ENCODE measurements around the gene ZNF432. TPM values are rescaled to one million over a fixed set of nuclear protein-coding genes. Genes with fewer than 3 reads are reported as not detected.
"Not testable (repeated sequence)": the region's sequence is repeated elsewhere in the genome, so short reads cannot be mapped to it uniquely, and the experiment has no call there.

Gene ZNF432
- total and polyA plus RNA-seq, 2 of the 13 experiments (the other 11 are each of a cell fraction or from before 2014, with no cell fraction given), result 4.1 to 8.7 TPM

DNA sequence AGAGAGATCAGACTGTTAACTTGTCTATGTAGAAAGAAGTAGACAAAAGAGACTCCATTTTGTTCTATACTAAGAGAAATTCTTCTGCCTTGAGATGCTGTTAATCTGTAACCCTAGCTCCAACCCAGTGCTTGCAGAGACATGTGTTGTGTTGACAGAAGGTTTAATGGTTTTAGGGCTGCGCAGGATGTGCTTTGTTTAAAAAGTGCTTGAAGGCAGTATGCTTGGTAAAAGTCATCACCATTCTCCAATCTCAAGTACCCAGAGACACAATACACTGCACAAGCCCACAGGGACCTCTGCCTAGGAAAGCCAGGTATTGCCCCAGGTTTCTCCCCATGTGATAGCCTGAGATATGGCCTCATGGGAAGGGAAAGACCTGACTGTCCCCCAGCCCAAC lies 3.1 kb upstream of the ZNF432 start:
- H4K20me1 ChIP-seq (ENCODE audit: insufficient read depth, low read length); ATAC-seq; H3K4me3 ChIP-seq (replicated peaks in 1 of 3; ENCODE audit: insufficient read depth in 1 of 3, low read depth in 2 of 3, low read length in 3 of 3); H3K9ac ChIP-seq (ENCODE audit: insufficient read depth, low read depth, low read length); H3K79me2 ChIP-seq (ENCODE audit: insufficient read depth, low read length); BruUV-seq (replicated peaks); H2AFZ ChIP-seq (ENCODE audit: low read length); CTCF ChIA-PET (ENCODE audit: low intra/inter-chr PET ratio, low total read pairs); intact Hi-C loops (cut with micrococcal nuclease; ENCODE audit: unreplicated experiment); in situ Hi-C loops (cut with HindIII; ENCODE audit: extremely low pct_ligation_motif_present, low pct_unique_long_range_greater_than_20kb); H3K36me3 ChIP-seq (replicated peaks in 1 of 2; ENCODE audit: control insufficient read depth in 1 of 2, insufficient read depth in 2 of 2, low read length in 2 of 2); H3K27me3 ChIP-seq (ENCODE audit: control insufficient read depth in 1 of 2, insufficient read depth in 2 of 2, low read length in 2 of 2); TF ChIP-seq SOX6, SOX13, FOXA1 (IDR thresholded peaks at IDR 0.05): not testable (repeated sequence)
- POLR2A ChIA-PET, result interaction anchor here (1.3 kb wide), 1 partner anchor 23 kb away, joined by 3 read pairs; the partner anchor contains the start of gene ZNF614
- Histone ChIP-seq H3K27ac (ENCODE audit: extremely low read length, insufficient read depth, low read length) (peak overlapping the region; percentile 28), H3K4me1 (ENCODE audit: insufficient read depth, low read length) (peaks cover 27% of the 10 kb centered on the region), H3K9me3 (ENCODE audit: low read length) (peaks cover 12% of the 10 kb centered on the region), H3K4me2 (ENCODE audit: low read depth, low read length) (0 out of 2 replicates have a peak overlapping the region, but pooled peaks have one; percentile 19)
- TF ChIP-seq ZNF614 (CRISPR knock-in tag; IDR thresholded peaks at IDR 0.05; ENCODE audit: borderline replicate concordance) (peak; percentile 20; the same call in 1 of the 2 replicates), SOX6 (CRISPR knock-in tag; IDR thresholded peaks at IDR 0.05) (peak; percentile 40), SOX13 (CRISPR knock-in tag; conservative IDR thresholded peaks at IDR 0.05 in 1 of 2, IDR thresholded peaks at IDR 0.05 in 1 of 2) (peak in 1 of 2 experiments; percentile 63; a peak in 2 of 4 replicates), HNF1A (IDR thresholded peaks at IDR 0.05; ENCODE audit: low read depth) (peak; percentile 63), HNF1A (CRISPR knock-in tag; IDR thresholded peaks at IDR 0.05; ENCODE audit: borderline replicate concordance) (peak; percentile 50; the same call in 1 of the 2 replicates), FOXA3 (CRISPR knock-in tag; IDR thresholded peaks at IDR 0.05) (0 out of 2 replicates have a peak, but pooled peaks have one; percentile 35), ZMYM4 (CRISPR knock-in tag; IDR thresholded peaks at IDR 0.05) (0 out of 2 replicates have a peak, but pooled peaks have one; percentile 34), ZNF331 (CRISPR knock-in tag; IDR thresholded peaks at IDR 0.05) (peak; percentile 45; the same call in 1 of the 2 replicates), SAP130 (CRISPR knock-in tag; IDR thresholded peaks at IDR 0.05; ENCODE audit: low read depth) (peak; percentile 45; the same call in 1 of the 2 replicates), FOXA1 (CRISPR knock-in tag; IDR thresholded peaks at IDR 0.05) (peak; percentile 34; the same call in 1 of the 2 replicates), POGZ (CRISPR knock-in tag; IDR thresholded peaks at IDR 0.05) (0 out of 2 replicates have a peak, but pooled peaks have one; percentile 15)
- TF ChIP-seq, protein P1, sequence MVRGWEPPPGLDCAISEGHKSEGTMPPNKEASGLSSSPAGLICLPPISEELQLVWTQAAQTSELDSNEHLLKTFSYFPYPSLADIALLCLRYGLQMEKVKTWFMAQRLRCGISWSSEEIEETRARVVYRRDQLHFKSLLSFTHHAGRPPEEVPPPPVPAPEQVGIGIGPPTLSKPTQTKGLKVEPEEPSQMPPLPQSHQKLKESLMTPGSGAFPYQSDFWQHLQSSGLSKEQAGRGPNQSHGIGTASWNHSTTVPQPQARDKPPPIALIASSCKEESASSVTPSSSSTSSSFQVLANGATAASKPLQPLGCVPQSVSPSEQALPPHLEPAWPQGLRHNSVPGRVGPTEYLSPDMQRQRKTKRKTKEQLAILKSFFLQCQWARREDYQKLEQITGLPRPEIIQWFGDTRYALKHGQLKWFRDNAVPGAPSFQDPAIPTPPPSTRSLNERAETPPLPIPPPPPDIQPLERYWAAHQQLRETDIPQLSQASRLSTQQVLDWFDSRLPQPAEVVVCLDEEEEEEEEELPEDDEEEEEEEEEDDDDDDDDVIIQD (CRISPR knock-in tag; IDR thresholded peaks at IDR 0.05; ENCODE audit: low read depth), result 0 out of 2 replicates have a peak, but pooled peaks have one; percentile 39
- FAIRE-seq (peak; percentile 12), DNase-seq (ENCODE audit: low spot score) (peak; percentile 66)
- WGBS (ENCODE audit: low lambda C conversion rate), result 44% methylated on average over 1 of the region's 1 CpG
